HepG2 (cell line): Measurements from ENCODE around the gene BZW1. TPM values are rescaled to one million over a fixed set of nuclear protein-coding genes. Genes with fewer than 3 reads are reported as not detected.

Source experiments
- ARNT ChIP-seq: fragments of 450-650 bp; IDR thresholded peaks from 2 replicates; pipeline ENCODE4 v1.6.1; 2017
- ETV5 ChIP-seq: IDR thresholded peaks from 2 replicates; pipeline ENCODE4 v1.6.1; 2018; ENCODE audit warnings: missing biosample characterization, missing genetic modification reagents, inconsistent platforms, borderline replicate concordance
- GTF3A ChIP-seq: sonication (generic); formaldehyde crosslinking; conservative IDR thresholded peaks from 2 replicates; pipeline ENCODE4 v1.4.0; 2020; ENCODE audit warnings: mild to moderate bottlenecking, missing genetic modification reagents
- HDAC1 ChIP-seq: sonication (generic); formaldehyde crosslinking; IDR thresholded peaks from 2 replicates; pipeline ENCODE4 v1.5.1; 2020; ENCODE audit warnings: mild to moderate bottlenecking, missing genetic modification reagents
- HMGXB3 ChIP-seq: sonication (generic); formaldehyde crosslinking; IDR thresholded peaks from 2 replicates; pipeline ENCODE4 v1.4.0; 2020; ENCODE audit warnings: missing genetic modification reagents, borderline replicate concordance
- HOXA3 ChIP-seq: sonication (generic); formaldehyde crosslinking; IDR thresholded peaks from 2 replicates; pipeline ENCODE4 v1.5.0; 2020; ENCODE audit warnings: missing genetic modification reagents
- IKZF1 ChIP-seq: fragments of 450-650 bp; IDR thresholded peaks from 2 replicates; pipeline ENCODE4 v1.7.1; 2016
- NFATC3 ChIP-seq: sonication (generic); formaldehyde crosslinking; IDR thresholded peaks from 2 replicates; pipeline ENCODE4 v1.5.1; 2020; ENCODE audit warnings: mild to moderate bottlenecking, missing genetic modification reagents
- NR3C1 ChIP-seq: sonication (generic); formaldehyde crosslinking; IDR thresholded peaks from 2 replicates; pipeline ENCODE4 v1.4.0; 2020; ENCODE audit warnings: missing genetic modification reagents
- PRPF4 ChIP-seq: fragments of 200-400 bp; formaldehyde crosslinking; IDR thresholded peaks from 2 replicates; pipeline ENCODE4 v1.6.1; 2016; ENCODE audit warnings: low read length, low read depth; ENCODE audit not compliant: poor library complexity, severe bottlenecking
- SAFB2 ChIP-seq: sonication (generic); formaldehyde crosslinking; IDR thresholded peaks from 2 replicates; pipeline ENCODE4 v1.5.1; 2020; ENCODE audit warnings: missing genetic modification reagents, low read depth, mild to moderate bottlenecking, borderline replicate concordance
- THRA ChIP-seq: sonication (generic); formaldehyde crosslinking; IDR thresholded peaks from 2 replicates; pipeline ENCODE4 v1.4.0; 2020; ENCODE audit warnings: missing genetic modification reagents, borderline replicate concordance
- ZC3H4 ChIP-seq: sonication (generic); formaldehyde crosslinking; IDR thresholded peaks from 2 replicates; pipeline ENCODE4 v1.4.0; 2020; ENCODE audit warnings: missing genetic modification reagents, borderline replicate concordance
- ZNF292 ChIP-seq: sonication (generic); formaldehyde crosslinking; IDR thresholded peaks from 2 replicates; pipeline ENCODE4 v1.8.1; 2022; ENCODE audit warnings: mild to moderate bottlenecking, low read depth, missing genetic modification reagents, borderline replicate concordance
- ZNF44 ChIP-seq: sonication (generic); formaldehyde crosslinking; IDR thresholded peaks from 2 replicates; pipeline ENCODE4 v1.5.1; 2020; ENCODE audit warnings: mild to moderate bottlenecking, missing genetic modification reagents
- ZNF501 ChIP-seq: sonication (generic); formaldehyde crosslinking; IDR thresholded peaks from 2 replicates; pipeline ENCODE4 v1.5.1; 2020; ENCODE audit warnings: mild to moderate bottlenecking, moderate library complexity, missing genetic modification reagents
- ZNF790 ChIP-seq: sonication (generic); formaldehyde crosslinking; IDR thresholded peaks from 2 replicates; pipeline ENCODE4 v1.8.0; 2022; ENCODE audit warnings: missing genetic modification reagents, mild to moderate bottlenecking, borderline replicate concordance
- ZSCAN9 ChIP-seq: IDR thresholded peaks from 2 replicates; pipeline ENCODE4 v1.6.1; 2016; ENCODE audit warnings: borderline replicate concordance
- polyA plus RNA-seq, 8 experiments: library from polyadenylated mRNA; depleted of rRNA in 3 of 8; stranded (reverse) in 7 of 8; unstranded in 1 of 8; fragments of >200 nt; fragmentation: Illumina TruSeq in 4 of 8; extraction: Trizol in 4 of 8; gene quantifications; 2 replicates each; pipeline versions ENCODE4 v1.2.1 to v1.2.3, GENCODE V29; 2011 to 2016; ENCODE audit warnings: low read depth in 4 of 8, missing spikeins in 1 of 8, mixed read lengths in 1 of 8; ENCODE audit not compliant: insufficient read depth in 1 of 8
- total RNA-seq, 5 experiments: library from RNA; depleted of rRNA; stranded (reverse); fragments of >200 nt; fragmentation: Illumina TruSeq; extraction: Trizol; gene quantifications; 2 replicates each; pipeline ENCODE4 v1.2.3, GENCODE V29; 2016; ENCODE audit warnings: low read depth in 1 of 5
- TF ChIP-seq, protein P1 (sequence below): sonication (generic); formaldehyde crosslinking; IDR thresholded peaks from 2 replicates; pipeline ENCODE4 v1.8.0; 2022; ENCODE audit warnings: low read depth, missing genetic modification reagents
- TF ChIP-seq, protein P2 (sequence below): sonication (generic); formaldehyde crosslinking; IDR thresholded peaks from 2 replicates; pipeline ENCODE4 v1.4.0; 2020; ENCODE audit warnings: missing genetic modification reagents

Gene BZW1
- total and polyA plus RNA-seq, 2 of the 13 experiments (the other 11 are each of a cell fraction or from before 2014, with no cell fraction given), result 106 to 384 TPM

GRCh38 chr2:200864176-200865034 is 52.7 kb downstream of the BZW1 start, which contains the start of gene CLK1 (continued):
- peak; percentile 91 for TF ChIP-seq HDAC1 (CRISPR knock-in tag)
- peak; percentile 70; the same call in 1 of the 2 replicates for TF ChIP-seq ZNF44
- TF ChIP-seq ETV5, result peak; percentile 78
- no peak for TF ChIP-seq ZNF292 (CRISPR knock-in tag)
- TF ChIP-seq IKZF1, result no peak
- no peak for TF ChIP-seq NR3C1 (CRISPR knock-in tag)
- TF ChIP-seq ZNF501 (CRISPR knock-in tag), result peak; percentile 99
- TF ChIP-seq, protein P1, sequence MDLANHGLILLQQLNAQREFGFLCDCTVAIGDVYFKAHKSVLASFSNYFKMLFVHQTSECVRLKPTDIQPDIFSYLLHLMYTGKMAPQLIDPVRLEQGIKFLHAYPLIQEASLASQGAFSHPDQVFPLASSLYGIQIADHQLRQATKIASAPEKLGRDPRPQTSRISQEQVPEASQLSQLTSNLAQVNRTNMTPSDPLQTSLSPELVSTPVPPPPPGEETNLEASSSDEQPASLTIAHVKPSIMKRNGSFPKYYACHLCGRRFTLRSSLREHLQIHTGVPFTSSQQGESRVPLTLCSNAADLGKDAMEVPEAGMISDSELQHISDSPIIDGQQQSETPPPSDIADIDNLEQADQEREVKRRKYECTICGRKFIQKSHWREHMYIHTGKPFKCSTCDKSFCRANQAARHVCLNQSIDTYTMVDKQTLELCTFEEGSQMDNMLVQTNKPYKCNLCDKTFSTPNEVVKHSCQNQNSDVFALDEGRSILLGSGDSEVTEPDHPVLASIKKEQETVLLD, result peak; percentile 82; the same call in 1 of the 2 replicates
- TF ChIP-seq ZC3H4 (CRISPR knock-in tag), result peak; percentile 82
- TF ChIP-seq, protein P2, sequence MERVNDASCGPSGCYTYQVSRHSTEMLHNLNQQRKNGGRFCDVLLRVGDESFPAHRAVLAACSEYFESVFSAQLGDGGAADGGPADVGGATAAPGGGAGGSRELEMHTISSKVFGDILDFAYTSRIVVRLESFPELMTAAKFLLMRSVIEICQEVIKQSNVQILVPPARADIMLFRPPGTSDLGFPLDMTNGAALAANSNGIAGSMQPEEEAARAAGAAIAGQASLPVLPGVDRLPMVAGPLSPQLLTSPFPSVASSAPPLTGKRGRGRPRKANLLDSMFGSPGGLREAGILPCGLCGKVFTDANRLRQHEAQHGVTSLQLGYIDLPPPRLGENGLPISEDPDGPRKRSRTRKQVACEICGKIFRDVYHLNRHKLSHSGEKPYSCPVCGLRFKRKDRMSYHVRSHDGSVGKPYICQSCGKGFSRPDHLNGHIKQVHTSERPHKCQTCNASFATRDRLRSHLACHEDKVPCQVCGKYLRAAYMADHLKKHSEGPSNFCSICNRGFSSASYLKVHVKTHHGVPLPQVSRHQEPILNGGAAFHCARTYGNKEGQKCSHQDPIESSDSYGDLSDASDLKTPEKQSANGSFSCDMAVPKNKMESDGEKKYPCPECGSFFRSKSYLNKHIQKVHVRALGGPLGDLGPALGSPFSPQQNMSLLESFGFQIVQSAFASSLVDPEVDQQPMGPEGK (CRISPR knock-in tag), result peak; percentile 83
- TF ChIP-seq HOXA3 (CRISPR knock-in tag), result peak; percentile 99
- TF ChIP-seq ZNF790 (CRISPR knock-in tag), result peak; percentile 92
- TF ChIP-seq THRA (CRISPR knock-in tag), result peak; percentile 85; the same call in 1 of the 2 replicates
- TF ChIP-seq HMGXB3 (CRISPR knock-in tag), result peak; percentile 89; the same call in 1 of the 2 replicates
- TF ChIP-seq PRPF4, result peak; percentile 64
- TF ChIP-seq SAFB2 (CRISPR knock-in tag), result peak; percentile 73
- TF ChIP-seq GTF3A (CRISPR knock-in tag), result peak; percentile 66
- peak; percentile 99 for TF ChIP-seq ZSCAN9
- peak; percentile 82 for TF ChIP-seq NFATC3
- TF ChIP-seq ARNT, result no peak
